H9 (cell line): ENCODE measurements around the gene SHE. TPM values are rescaled to one million over a fixed set of nuclear protein-coding genes. Genes with fewer than 3 reads are reported as not detected.

Experiments
- DNase-seq: peaks from one replicate; pipeline ENCODE4 v3.0.0-alpha.2; 2017
- H2AFZ ChIP-seq: one replicate; pipeline ENCODE4 v1.6.1; 2013; ENCODE audit warnings: mild to moderate bottlenecking, low read length, control low read depth, moderate library complexity
- H2AK5ac ChIP-seq: 2 replicates; pipeline ENCODE4 v1.6.1; 2013; ENCODE audit warnings: low read length, control low read depth, mixed read lengths; ENCODE audit not compliant: insufficient read length
- H2BK120ac ChIP-seq: one replicate; pipeline ENCODE4 v1.6.1; 2013; ENCODE audit warnings: low read depth, mild to moderate bottlenecking, low read length, control low read depth, inconsistent platforms; ENCODE audit not compliant: poor library complexity, severe bottlenecking
- H2BK12ac ChIP-seq: 2 replicates; pipeline ENCODE4 v1.6.1; 2013; ENCODE audit warnings: low read length, control low read depth, mixed read lengths, low read depth; ENCODE audit not compliant: insufficient read length
- H2BK15ac ChIP-seq: 2 replicates; pipeline ENCODE4 v1.6.1; 2013; ENCODE audit warnings: low read depth, low read length, control low read depth
- H2BK20ac ChIP-seq: one replicate; pipeline ENCODE4 v1.6.1; 2013; ENCODE audit warnings: low read depth, mild to moderate bottlenecking, low read length, control low read depth, inconsistent platforms; ENCODE audit not compliant: poor library complexity, severe bottlenecking
- H2BK5ac ChIP-seq: 2 replicates; pipeline ENCODE4 v1.6.1; 2013; ENCODE audit warnings: low read length, control low read depth, mixed read lengths; ENCODE audit not compliant: insufficient read length
- H3K14ac ChIP-seq: 2 replicates; pipeline ENCODE4 v1.6.1; 2013; ENCODE audit warnings: low read length, control low read depth; ENCODE audit not compliant: insufficient read depth
- H3K18ac ChIP-seq: 2 replicates; pipeline ENCODE4 v1.6.1; 2013; ENCODE audit warnings: low read depth, mild to moderate bottlenecking, mixed read lengths, low read length, control low read depth; ENCODE audit not compliant: insufficient read length
- H3K23ac ChIP-seq: 2 replicates; pipeline ENCODE4 v1.6.1; 2013; ENCODE audit warnings: low read length, control low read depth, mixed read lengths, low read depth; ENCODE audit not compliant: insufficient read length
- H3K23me2 ChIP-seq: 2 replicates; pipeline ENCODE4 v1.6.1; 2013; ENCODE audit warnings: low read depth, mild to moderate bottlenecking, mixed read lengths, low read length, control low read depth; ENCODE audit not compliant: insufficient read length, poor library complexity, severe bottlenecking
- H3K27ac ChIP-seq: 2 replicates; pipeline ENCODE4 v1.5.1; 2013; ENCODE audit warnings: low read length, control low read depth, mixed read lengths, low read depth; ENCODE audit not compliant: insufficient read length
- H3K27me3 ChIP-seq: 2 replicates; pipeline ENCODE4 v1.6.1; 2013; ENCODE audit warnings: low read length, control low read depth, inconsistent platforms; ENCODE audit not compliant: insufficient read depth
- H3K4ac ChIP-seq: 2 replicates; pipeline ENCODE4 v1.6.1; 2013; ENCODE audit warnings: low read depth, mild to moderate bottlenecking, control low read depth, inconsistent platforms, low read length, moderate library complexity
- H3K4me1 ChIP-seq: 2 replicates; pipeline ENCODE4 v1.6.1; 2013; ENCODE audit warnings: low read length, control low read depth, inconsistent platforms; ENCODE audit not compliant: insufficient read depth
- H3K4me2 ChIP-seq: 2 replicates; pipeline ENCODE4 v1.6.1; 2013; ENCODE audit warnings: low read length, control low read depth, mixed read lengths; ENCODE audit not compliant: insufficient read length, insufficient read depth
- H3K56ac ChIP-seq: 2 replicates; pipeline ENCODE4 v1.6.1; 2013; ENCODE audit warnings: low read depth, mild to moderate bottlenecking, mixed read lengths, low read length, control low read depth; ENCODE audit not compliant: insufficient read length
- H3K79me1 ChIP-seq: 2 replicates; pipeline ENCODE4 v1.6.1; 2013; ENCODE audit warnings: low read depth, mild to moderate bottlenecking, moderate library complexity, low read length, control low read depth, inconsistent platforms; ENCODE audit not compliant: insufficient read depth, poor library complexity, severe bottlenecking
- H3K79me2 ChIP-seq: 2 replicates; pipeline ENCODE4 v1.6.1; 2013; ENCODE audit warnings: low read length, control low read depth, inconsistent platforms; ENCODE audit not compliant: insufficient read depth
- H3K9ac ChIP-seq: 2 replicates; pipeline ENCODE4 v1.6.1; 2013; ENCODE audit warnings: low read length, control low read depth, mixed read lengths; ENCODE audit not compliant: insufficient read length; ENCODE audit errors: extremely low read depth
- H3K9me3 ChIP-seq: one replicate; pipeline ENCODE4 v1.6.1; 2013; ENCODE audit warnings: low read depth, low read length, inconsistent platforms; ENCODE audit not compliant: control insufficient read depth
- H3T11ph ChIP-seq: one replicate; pipeline ENCODE4 v1.6.1; 2013; ENCODE audit warnings: mild to moderate bottlenecking, low read length, control low read depth, inconsistent platforms
- H4K20me1 ChIP-seq: one replicate; pipeline ENCODE4 v1.6.1; 2013; ENCODE audit not compliant: control insufficient read depth, insufficient read length, insufficient read depth
- H4K5ac ChIP-seq: 2 replicates; pipeline ENCODE4 v1.6.1; 2013; ENCODE audit warnings: low read depth, mild to moderate bottlenecking, mixed read lengths, low read length, control low read depth; ENCODE audit not compliant: insufficient read length
- H4K8ac ChIP-seq: replicated peaks from 2 replicates; pipeline ENCODE4 v1.6.1; 2013; ENCODE audit warnings: low read length, control low read depth, mixed read lengths, low read depth; ENCODE audit not compliant: insufficient read length
- H4K91ac ChIP-seq: 2 replicates; pipeline ENCODE4 v1.6.1; 2013; ENCODE audit warnings: low read depth, mild to moderate bottlenecking, moderate library complexity, mixed read lengths, low read length, control low read depth; ENCODE audit not compliant: insufficient read length
- H3K27ac Mint-ChIP-seq, 3 experiments: 2 replicates in 2 of 3; 3 replicates in 1 of 3; pipeline ENCODE4 v1.8.0; 2020 to 2021; ENCODE audit warnings: mixed read lengths in 3 of 3, mild to moderate bottlenecking in 1 of 3, moderate library complexity in 1 of 3
- H3K27me3 Mint-ChIP-seq: 2 replicates; pipeline ENCODE4 v1.8.0; 2021; ENCODE audit warnings: low read depth, mild to moderate bottlenecking, moderate library complexity, mixed read lengths
- H3K36me3 Mint-ChIP-seq, 3 experiments: 2 replicates in 2 of 3; 3 replicates in 1 of 3; pipeline ENCODE4 v1.8.0; 2020 to 2021; ENCODE audit warnings: low read depth in 3 of 3, mixed read lengths in 3 of 3; ENCODE audit not compliant: insufficient read depth in 1 of 3
- H3K4me1 Mint-ChIP-seq, 2 experiments: 2 replicates each; pipeline ENCODE4 v1.8.0; 2020; ENCODE audit warnings: mixed read lengths in 2 of 2
- H3K4me3 Mint-ChIP-seq, 2 experiments: 2 replicates in 1 of 2; 3 replicates in 1 of 2; pipeline ENCODE4 v1.8.0; 2020 to 2021; ENCODE audit warnings: mild to moderate bottlenecking in 2 of 2, mixed read lengths in 2 of 2, moderate library complexity in 1 of 2
- H3K9me3 Mint-ChIP-seq, 2 experiments: 2 replicates in 1 of 2; 3 replicates in 1 of 2; pipeline ENCODE4 v1.8.0; 2020; ENCODE audit warnings: mild to moderate bottlenecking in 2 of 2, mixed read lengths in 2 of 2, moderate library complexity in 1 of 2
- WGBS: extraction: QIAGEN DNeasy Blood & Tissue Kit; methylation state at CpG from one replicate; pipeline ENCODE4 v1.1.7; 2013; ENCODE audit warnings: missing lambda C conversion rate, low lambda C conversion rate, mixed read lengths; ENCODE audit not compliant: insufficient read length; ENCODE audit errors: extremely low coverage; 5-methylcytosine and 5-hydroxymethylcytosine counted together
- total RNA-seq: library from RNA; stranded (reverse); gene quantifications from 2 replicates; pipeline ENCODE4 v1.2.1, GENCODE V29; 2021
- TF ChIP-seq, protein P1 (sequence below): fragments of 200-600 bp; sonication (generic); conservative IDR thresholded peaks from 3 replicates; pipeline ENCODE4 v1.8.0; 2021; ENCODE audit warnings: antibody characterized with exemption, mild to moderate bottlenecking

Gene SHE
- total RNA-seq, 1 experiment from 2014 or later = 0.48 TPM

DNA sequence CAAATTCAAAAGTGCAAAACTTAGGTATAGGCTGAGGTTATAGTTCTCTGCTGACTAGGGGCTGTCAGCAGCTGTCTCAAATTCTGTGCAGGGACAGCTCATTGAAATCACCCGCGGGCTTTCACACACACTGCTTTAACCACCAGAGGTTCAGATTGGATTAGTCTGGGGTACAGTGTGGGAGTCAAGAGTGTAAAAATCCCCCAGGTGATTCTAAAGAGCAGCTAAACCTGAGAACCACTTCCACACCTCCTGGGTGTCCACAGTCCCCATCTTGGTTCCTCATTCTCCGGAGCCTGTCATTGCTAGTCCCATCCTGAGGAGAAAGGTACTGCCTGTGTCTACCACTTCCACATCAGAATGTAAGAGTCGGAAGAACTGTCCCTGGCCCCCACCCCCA is 10.1 kb downstream of the SHE start:
- no peaks in the 10 kb centered on the region for H3K9me3 Mint-ChIP-seq
- H3K4me1 Mint-ChIP-seq = peaks cover 8 to 13% of the 10 kb centered on the region in 2 experiments
- Histone ChIP-seq H3K56ac (no peak overlapping the region), H3K23ac (no peak overlapping the region), H4K5ac (no peak overlapping the region), H3K79me1 (no peaks in the 10 kb centered on the region), H3K27ac (no peak overlapping the region), H3K4me2 (no peak overlapping the region), H2BK20ac (no peak overlapping the region), H4K91ac (no peak overlapping the region), H3K79me2 (no peaks in the 10 kb centered on the region), H4K20me1 (peaks cover 3% of the 10 kb centered on the region), H3K18ac (no peak overlapping the region), H2BK120ac (no peak overlapping the region), H2BK5ac (no peak overlapping the region), H2AFZ (no peak overlapping the region), H3K4ac (no peak overlapping the region), H3K27me3 (no peaks in the 10 kb centered on the region; the same call in 1 of the 2 replicates), H3T11ph (no peak overlapping the region), H3K9me3 (no peaks in the 10 kb centered on the region), H2BK12ac (no peak overlapping the region), H2BK15ac (no peak overlapping the region), H3K9ac (no peak overlapping the region), H3K23me2 (peaks cover 2% of the 10 kb centered on the region), H4K8ac (no peak overlapping the region), H3K4me1 (no peaks in the 10 kb centered on the region; the same call in 1 of the 2 replicates), H3K14ac (no peak overlapping the region), H2AK5ac (no peak overlapping the region)
- H3K27ac Mint-ChIP-seq = no peak overlapping the region
- no peak overlapping the region for H3K4me3 Mint-ChIP-seq
- DNase-seq = no peak
- TF ChIP-seq, protein P1, sequence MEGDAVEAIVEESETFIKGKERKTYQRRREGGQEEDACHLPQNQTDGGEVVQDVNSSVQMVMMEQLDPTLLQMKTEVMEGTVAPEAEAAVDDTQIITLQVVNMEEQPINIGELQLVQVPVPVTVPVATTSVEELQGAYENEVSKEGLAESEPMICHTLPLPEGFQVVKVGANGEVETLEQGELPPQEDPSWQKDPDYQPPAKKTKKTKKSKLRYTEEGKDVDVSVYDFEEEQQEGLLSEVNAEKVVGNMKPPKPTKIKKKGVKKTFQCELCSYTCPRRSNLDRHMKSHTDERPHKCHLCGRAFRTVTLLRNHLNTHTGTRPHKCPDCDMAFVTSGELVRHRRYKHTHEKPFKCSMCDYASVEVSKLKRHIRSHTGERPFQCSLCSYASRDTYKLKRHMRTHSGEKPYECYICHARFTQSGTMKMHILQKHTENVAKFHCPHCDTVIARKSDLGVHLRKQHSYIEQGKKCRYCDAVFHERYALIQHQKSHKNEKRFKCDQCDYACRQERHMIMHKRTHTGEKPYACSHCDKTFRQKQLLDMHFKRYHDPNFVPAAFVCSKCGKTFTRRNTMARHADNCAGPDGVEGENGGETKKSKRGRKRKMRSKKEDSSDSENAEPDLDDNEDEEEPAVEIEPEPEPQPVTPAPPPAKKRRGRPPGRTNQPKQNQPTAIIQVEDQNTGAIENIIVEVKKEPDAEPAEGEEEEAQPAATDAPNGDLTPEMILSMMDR = no peak
- H3K36me3 Mint-ChIP-seq = no peaks in the 10 kb centered on the region
- WGBS = no CpG with 5 or more reads among the region's 4 CpGs
- H3K27me3 Mint-ChIP-seq = peaks cover 8% of the 10 kb centered on the region
